Measurements from ENCODE around the gene PTPRD. TPM values are rescaled to one million over a fixed set of nuclear protein-coding genes. Genes with fewer than 3 reads are reported as not detected.

PTPRD gene
- total RNA-seq, 2 experiments from 2014 or later: not detected

DNA sequence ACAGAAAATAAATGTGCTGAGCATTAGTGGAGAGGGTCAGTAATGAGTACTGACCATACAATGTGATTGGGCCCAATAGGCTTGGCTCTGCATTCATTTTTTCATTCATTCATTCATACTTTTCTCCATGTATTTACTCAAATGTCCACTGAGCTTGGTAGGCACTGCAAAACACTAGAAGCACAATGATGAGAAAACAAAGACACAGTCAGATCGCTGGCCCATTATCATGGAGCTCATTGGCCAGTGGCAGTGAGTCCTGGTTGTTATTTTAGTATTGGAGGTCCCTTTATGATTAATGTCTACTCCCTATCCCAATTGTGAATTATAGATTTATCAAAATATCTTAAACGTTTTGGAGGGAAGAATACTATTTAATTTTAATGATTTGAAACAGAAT lies 1733.5 kb downstream of the PTPRD start:
- H3K4me3 Mint-ChIP-seq: no peak overlapping the region
- H3K27me3 Mint-ChIP-seq (ENCODE audit: low read depth): peaks cover 6% of the 10 kb centered on the region
- no peak overlapping the region for H3K27ac Mint-ChIP-seq
- CTCF ChIA-PET: interaction anchor here (0.7 to 1.1 kb wide), 2 partner anchors 17 to 54 kb away, joined by 3 read pairs; no protein-coding TSS in a partner anchor
- no peaks in the 10 kb centered on the region for H3K36me3 Mint-ChIP-seq (ENCODE audit: low read depth)
- DNase-seq: no peak
- H3K4me1 Mint-ChIP-seq (ENCODE audit: low read depth): no peaks in the 10 kb centered on the region
- intact Hi-C loops (cut with micrococcal nuclease): no loop called here
- no peaks in the 10 kb centered on the region for H3K9me3 Mint-ChIP-seq

DNA sequence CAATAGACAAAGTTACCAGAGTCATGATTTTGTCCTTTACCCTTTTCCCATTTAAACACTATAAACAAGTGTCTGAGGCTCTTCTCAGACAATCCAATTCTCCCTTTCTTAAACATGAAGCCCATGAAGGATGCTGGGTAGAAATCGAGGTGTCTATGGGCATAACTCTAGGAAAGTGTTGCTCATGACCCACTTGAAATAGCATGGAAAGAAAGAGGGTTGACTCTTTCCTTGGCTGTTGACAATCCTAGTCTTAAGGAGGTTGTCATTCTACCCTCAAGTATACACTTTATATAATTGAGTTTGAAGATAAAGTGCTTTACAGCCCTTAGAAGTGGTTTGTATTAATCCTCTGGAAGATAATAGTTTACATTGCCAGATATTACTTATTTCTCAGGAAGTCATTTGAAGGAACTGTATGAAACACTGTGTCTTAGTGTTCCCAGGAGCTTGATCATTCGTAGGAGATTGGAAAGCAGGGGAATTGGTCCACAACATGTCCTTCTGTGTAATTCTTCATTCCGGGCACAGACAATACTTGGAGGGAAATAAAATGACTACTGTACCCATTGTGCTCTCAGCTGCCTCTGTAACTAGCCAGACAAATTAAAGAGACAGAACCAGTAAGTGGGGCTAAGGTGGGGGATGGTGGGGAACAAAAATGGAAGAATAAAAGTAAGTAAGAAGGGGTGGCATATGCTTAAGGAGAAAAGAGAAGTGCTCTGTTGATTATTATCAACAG lies 1734.9 kb downstream of the PTPRD start:
- no peak for DNase-seq
- Mint-ChIP-seq H3K4me3 (no peak overlapping the region), H3K27me3 (ENCODE audit: low read depth) (peaks cover 6% of the 10 kb centered on the region), H3K9me3 (no peaks in the 10 kb centered on the region), H3K36me3 (ENCODE audit: low read depth) (no peaks in the 10 kb centered on the region), H3K27ac (no peak overlapping the region), H3K4me1 (ENCODE audit: low read depth) (no peaks in the 10 kb centered on the region)
- CTCF ChIA-PET: no interaction called here
- intact Hi-C loops (cut with micrococcal nuclease): no loop called here

DNA sequence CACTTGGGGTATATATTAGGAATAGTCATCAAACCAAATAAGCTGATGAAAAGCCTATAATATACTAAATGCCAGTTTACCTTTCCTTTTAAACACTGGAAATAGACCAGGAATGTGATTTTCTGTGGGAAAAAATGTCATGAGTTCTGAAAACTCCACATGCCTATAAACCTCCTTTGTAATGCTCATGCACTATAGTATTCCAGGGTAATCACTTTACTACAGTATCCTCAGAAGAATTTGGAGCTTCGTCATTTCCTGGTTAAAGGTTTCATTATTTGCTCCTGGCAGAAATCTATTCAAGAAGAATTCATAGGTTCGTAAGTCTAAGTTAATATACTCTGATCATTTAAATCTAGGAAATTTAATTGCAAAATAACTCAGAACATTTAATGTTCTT lies 1736.5 kb downstream of the PTPRD start:
- Mint-ChIP-seq H3K9me3 (no peaks in the 10 kb centered on the region), H3K36me3 (ENCODE audit: low read depth) (no peaks in the 10 kb centered on the region), H3K4me1 (ENCODE audit: low read depth) (no peaks in the 10 kb centered on the region), H3K27ac (no peak overlapping the region), H3K27me3 (ENCODE audit: low read depth) (peaks cover under 1% of the 10 kb centered on the region), H3K4me3 (no peak overlapping the region)
- intact Hi-C loops (cut with micrococcal nuclease): no loop called here
- CTCF ChIA-PET: no interaction called here
- DNase-seq: no peak

DNA sequence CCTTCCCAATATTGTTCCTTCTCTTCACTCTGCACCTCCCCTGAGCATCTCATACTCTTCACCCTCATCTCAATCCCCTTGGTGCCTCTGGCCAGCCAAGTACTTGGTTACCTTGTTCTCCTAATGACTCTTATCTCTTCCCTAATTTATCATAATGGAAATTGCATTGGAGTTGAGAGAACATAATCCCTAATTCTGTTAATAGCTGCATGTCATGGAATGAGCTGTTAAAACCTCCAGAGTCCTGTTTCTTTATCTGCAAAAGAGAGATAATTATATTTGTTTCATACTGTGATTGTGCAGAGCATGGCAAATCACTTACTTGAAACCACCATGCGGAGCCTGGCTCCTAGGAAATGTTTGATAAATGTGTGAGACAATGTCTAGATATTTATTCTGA lies 1738.3 kb downstream of the PTPRD start:
- H3K27me3 Mint-ChIP-seq (ENCODE audit: low read depth): no peaks in the 10 kb centered on the region
- H3K4me1 Mint-ChIP-seq (ENCODE audit: low read depth): no peaks in the 10 kb centered on the region
- intact Hi-C loops (cut with micrococcal nuclease): no loop called here
- no peak overlapping the region for H3K4me3 Mint-ChIP-seq
- H3K9me3 Mint-ChIP-seq: no peaks in the 10 kb centered on the region
- H3K36me3 Mint-ChIP-seq (ENCODE audit: low read depth): no peaks in the 10 kb centered on the region
- CTCF ChIA-PET: no interaction called here
- no peak overlapping the region for H3K27ac Mint-ChIP-seq
- no peak for DNase-seq

DNA sequence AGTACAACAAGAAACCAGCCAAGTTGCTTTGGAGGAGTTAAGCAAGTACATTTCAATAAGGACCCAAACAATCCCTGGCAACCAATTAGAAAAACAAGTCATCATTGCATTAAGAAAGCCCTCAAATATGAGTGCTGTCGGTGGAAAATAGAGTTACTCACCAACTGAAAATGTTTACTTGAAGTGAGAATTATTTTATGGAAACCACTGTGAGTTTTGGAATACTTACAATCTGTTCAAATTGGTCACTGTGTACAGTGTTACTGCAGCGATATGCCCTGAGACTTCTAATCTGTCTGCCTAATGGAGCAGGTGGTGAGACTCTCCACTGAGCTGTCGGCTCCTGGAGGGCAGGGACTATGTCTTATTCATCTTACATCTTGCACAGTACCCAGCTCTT lies 1740.0 kb downstream of the PTPRD start:
- intact Hi-C loops (cut with micrococcal nuclease): no loop called here
- no peaks in the 10 kb centered on the region for H3K4me1 Mint-ChIP-seq (ENCODE audit: low read depth)
- no peaks in the 10 kb centered on the region for H3K9me3 Mint-ChIP-seq
- CTCF ChIA-PET: no interaction called here
- H3K4me3 Mint-ChIP-seq: no peak overlapping the region
- H3K27ac Mint-ChIP-seq: no peak overlapping the region
- no peaks in the 10 kb centered on the region for H3K36me3 Mint-ChIP-seq (ENCODE audit: low read depth)
- no peak for DNase-seq
- H3K27me3 Mint-ChIP-seq (ENCODE audit: low read depth): no peaks in the 10 kb centered on the region

DNA sequence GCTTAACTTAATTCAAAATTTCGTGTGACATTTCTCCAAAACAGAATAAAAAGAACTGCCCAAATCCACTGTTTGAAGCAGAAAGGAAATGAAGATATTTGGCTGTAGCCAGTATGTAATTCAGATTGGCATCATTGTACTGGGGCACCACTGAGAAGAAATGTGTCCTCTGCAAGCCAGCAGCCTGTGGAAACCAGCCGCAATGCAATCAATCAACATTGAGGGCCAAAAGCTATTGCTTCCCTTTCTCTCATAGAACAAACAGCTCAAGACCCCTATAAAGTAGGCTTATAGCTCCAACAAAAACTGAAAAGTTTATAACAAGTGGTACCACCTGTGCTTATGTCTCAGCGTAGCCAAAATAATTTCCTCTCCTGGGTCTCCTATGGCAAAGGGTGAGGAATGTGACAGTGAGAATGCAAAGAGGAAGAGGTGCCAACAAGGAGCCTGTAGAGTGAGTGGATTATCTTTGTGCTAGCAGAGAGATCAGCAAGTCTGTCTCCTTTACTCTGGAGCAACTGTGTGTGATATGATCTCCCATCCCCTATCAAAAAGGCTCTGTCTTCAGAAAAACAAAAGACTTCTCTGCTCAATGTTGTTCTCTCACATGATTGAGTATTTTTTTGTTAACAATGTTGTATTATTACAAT lies 1740.9 kb downstream of the PTPRD start:
- Mint-ChIP-seq H3K36me3 (ENCODE audit: low read depth) (no peaks in the 10 kb centered on the region), H3K9me3 (no peaks in the 10 kb centered on the region), H3K27me3 (ENCODE audit: low read depth) (peaks cover 3% of the 10 kb centered on the region), H3K4me3 (no peak overlapping the region), H3K27ac (no peak overlapping the region), H3K4me1 (ENCODE audit: low read depth) (no peaks in the 10 kb centered on the region)
- no peak for DNase-seq
- CTCF ChIA-PET: interaction anchor here (0.8 kb wide), 1 partner anchor 10 kb away, joined by 3 read pairs; no protein-coding TSS in a partner anchor
- intact Hi-C loops (cut with micrococcal nuclease): no loop called here

DNA sequence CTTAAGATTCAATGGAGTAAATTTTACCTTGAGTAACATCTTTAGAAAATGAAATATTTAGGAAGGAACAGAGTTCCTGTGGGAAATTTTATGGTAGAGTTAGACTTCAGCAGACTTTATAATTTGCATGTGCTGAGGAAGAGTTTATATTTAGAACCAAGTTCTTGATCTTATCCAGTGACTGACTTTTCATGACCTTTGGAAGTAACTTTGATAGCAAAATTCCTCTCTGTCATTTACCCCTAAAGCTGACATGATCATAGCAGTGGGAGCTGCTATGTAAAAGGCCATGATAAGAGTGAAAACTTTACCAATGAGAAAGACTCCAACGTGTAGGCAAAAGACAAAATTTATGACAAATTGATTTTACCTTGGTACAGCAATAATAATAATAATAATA lies 1741.4 kb downstream of the PTPRD start:
- H3K36me3 Mint-ChIP-seq (ENCODE audit: low read depth): no peaks in the 10 kb centered on the region
- CTCF ChIA-PET: interaction anchor here (0.8 kb wide), 1 partner anchor 10 kb away, joined by 3 read pairs; no protein-coding TSS in a partner anchor

DNA sequence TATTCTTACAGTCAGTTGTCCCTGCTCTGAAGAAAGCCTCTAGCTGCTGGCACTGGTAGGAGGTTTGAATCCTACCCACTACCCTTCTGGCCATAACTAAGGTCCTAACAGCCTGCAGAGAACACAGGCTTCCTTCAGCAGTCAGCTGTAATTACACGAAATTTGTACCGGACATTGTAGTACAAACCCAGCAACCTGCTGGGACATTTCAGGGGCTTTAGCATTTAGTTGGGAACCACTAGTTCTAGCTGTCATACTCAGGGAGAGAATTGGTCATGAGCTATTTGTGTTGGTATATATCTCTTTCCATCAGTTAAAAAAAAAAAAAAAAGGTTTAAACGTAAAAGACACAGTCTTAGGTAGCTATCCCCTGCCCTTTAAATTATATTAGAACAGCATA lies 1743.0 kb downstream of the PTPRD start:
- Mint-ChIP-seq H3K4me1 (ENCODE audit: low read depth) (no peaks in the 10 kb centered on the region), H3K9me3 (no peaks in the 10 kb centered on the region), H3K4me3 (no peak overlapping the region), H3K27me3 (ENCODE audit: low read depth) (peaks cover 3% of the 10 kb centered on the region), H3K27ac (no peak overlapping the region), H3K36me3 (ENCODE audit: low read depth) (no peaks in the 10 kb centered on the region)
- DNase-seq: no peak
- CTCF ChIA-PET: no interaction called here
- intact Hi-C loops (cut with micrococcal nuclease): no loop called here

More for the DNA sequence above, 1741.4 kb downstream of the PTPRD start:
- no peaks in the 10 kb centered on the region for H3K9me3 Mint-ChIP-seq
- no peak for DNase-seq
- H3K27ac Mint-ChIP-seq: no peak overlapping the region
- no peaks in the 10 kb centered on the region for H3K4me1 Mint-ChIP-seq (ENCODE audit: low read depth)
- intact Hi-C loops (cut with micrococcal nuclease): no loop called here
- H3K4me3 Mint-ChIP-seq: no peak overlapping the region
- H3K27me3 Mint-ChIP-seq (ENCODE audit: low read depth): peaks cover 3% of the 10 kb centered on the region

DNA sequence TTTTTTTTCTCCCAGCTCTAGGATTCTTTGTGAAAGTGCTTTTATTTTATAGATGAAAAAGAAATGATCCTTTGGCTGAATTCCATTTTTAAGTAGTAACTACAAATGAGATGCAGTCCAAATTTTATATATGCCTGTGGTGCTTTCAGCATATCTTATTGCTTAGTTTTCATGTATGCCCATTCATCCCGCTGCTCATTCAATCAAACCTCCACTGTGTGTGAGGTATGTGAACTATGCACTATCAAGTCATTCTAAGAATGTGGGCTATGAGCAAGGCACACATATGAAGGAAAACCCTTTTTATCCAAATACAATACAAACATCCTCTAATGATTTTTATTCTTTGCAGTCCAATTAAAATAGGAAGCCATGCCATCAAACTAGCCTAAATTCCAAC lies 1744.2 kb downstream of the PTPRD start:
- DNase-seq: no peak
- peaks cover 3% of the 10 kb centered on the region for H3K27me3 Mint-ChIP-seq (ENCODE audit: low read depth)
- H3K4me1 Mint-ChIP-seq (ENCODE audit: low read depth): no peaks in the 10 kb centered on the region
- H3K9me3 Mint-ChIP-seq: no peaks in the 10 kb centered on the region
- no peak overlapping the region for H3K27ac Mint-ChIP-seq
- CTCF ChIA-PET: no interaction called here
- H3K4me3 Mint-ChIP-seq: no peak overlapping the region
- intact Hi-C loops (cut with micrococcal nuclease): no loop called here
- no peaks in the 10 kb centered on the region for H3K36me3 Mint-ChIP-seq (ENCODE audit: low read depth)

DNA sequence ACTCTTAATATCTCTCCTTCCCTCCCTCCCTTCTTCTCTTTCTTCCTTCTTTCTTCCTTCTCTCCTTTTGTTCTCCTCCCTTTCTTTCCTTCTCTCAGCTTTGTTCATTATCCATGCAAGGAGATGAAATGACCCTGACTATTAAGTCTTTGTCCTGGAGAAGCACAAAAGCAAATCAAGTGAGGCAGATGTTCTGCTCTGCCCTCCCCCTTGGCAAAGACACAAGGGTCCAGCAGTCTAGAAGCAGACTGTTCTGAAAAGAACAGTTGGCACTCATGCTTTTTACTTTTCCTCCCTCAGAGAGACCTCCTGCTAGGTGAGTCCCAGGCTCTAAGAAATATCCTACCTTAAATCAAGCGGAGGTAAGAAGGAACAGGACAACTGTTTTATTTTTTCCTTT lies 1745.7 kb downstream of the PTPRD start:
- Mint-ChIP-seq H3K27me3 (ENCODE audit: low read depth) (peaks cover 6% of the 10 kb centered on the region), H3K4me1 (ENCODE audit: low read depth) (no peaks in the 10 kb centered on the region), H3K27ac (no peak overlapping the region), H3K9me3 (no peaks in the 10 kb centered on the region), H3K4me3 (no peak overlapping the region), H3K36me3 (ENCODE audit: low read depth) (no peaks in the 10 kb centered on the region)
- intact Hi-C loops (cut with micrococcal nuclease): no loop called here
- CTCF ChIA-PET: no interaction called here
- DNase-seq: no peak

DNA sequence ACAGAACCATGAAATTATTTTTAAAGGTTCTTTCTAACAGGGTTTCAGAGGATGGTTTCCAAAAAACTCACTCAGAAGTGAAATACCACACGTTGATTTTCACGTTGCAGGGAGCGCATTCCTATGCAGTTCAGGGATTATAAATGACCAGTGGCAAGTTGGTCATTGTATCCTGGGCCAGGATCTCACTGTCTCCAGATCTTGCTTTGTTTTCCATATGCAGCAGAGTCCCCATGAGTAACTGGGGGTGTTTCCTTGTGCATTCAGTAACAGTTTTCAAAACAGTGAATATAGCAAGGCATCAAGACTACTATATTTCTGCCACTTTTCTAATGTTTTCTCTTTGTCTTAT lies 1748.3 kb downstream of the PTPRD start:
- Mint-ChIP-seq H3K4me1 (ENCODE audit: low read depth) (no peaks in the 10 kb centered on the region), H3K27me3 (ENCODE audit: low read depth) (peaks cover 17% of the 10 kb centered on the region), H3K9me3 (no peaks in the 10 kb centered on the region), H3K27ac (no peak overlapping the region), H3K4me3 (no peak overlapping the region), H3K36me3 (ENCODE audit: low read depth) (no peaks in the 10 kb centered on the region)
- no peak for DNase-seq
- CTCF ChIA-PET: no interaction called here
- intact Hi-C loops (cut with micrococcal nuclease): no loop called here

DNA sequence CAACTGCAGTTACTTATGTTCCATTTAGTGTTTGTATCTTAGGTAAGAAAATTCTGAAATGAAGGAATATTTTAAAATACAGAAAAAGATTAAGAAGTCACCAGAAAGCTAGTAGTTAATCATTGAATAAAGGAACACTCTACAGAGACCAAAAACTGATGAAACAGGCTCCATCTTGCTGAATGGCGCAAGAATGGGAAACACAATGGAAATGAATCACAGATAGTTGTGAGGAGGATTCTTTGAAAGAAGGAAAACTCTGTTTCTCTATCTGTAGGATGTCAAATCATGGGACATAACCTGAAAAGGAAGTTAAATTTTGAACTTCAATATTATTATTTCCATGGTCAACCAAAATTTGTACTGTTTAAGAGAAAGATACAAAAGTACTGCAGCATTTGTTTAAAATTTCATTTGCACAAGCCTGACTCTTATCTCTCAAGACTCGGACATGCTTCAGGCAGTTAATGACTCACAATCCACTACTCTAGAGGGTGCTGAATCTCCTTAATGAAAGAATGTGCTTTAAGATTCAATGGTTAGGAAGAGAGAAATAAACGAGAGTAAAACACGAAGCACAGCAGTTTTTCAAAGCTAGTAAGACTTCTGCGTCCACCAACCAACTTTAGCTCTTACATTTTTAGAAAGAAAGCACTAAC lies 1748.8 kb downstream of the PTPRD start:
- Mint-ChIP-seq H3K4me1 (ENCODE audit: low read depth) (no peaks in the 10 kb centered on the region), H3K4me3 (no peak overlapping the region), H3K27ac (no peak overlapping the region)

DNA sequence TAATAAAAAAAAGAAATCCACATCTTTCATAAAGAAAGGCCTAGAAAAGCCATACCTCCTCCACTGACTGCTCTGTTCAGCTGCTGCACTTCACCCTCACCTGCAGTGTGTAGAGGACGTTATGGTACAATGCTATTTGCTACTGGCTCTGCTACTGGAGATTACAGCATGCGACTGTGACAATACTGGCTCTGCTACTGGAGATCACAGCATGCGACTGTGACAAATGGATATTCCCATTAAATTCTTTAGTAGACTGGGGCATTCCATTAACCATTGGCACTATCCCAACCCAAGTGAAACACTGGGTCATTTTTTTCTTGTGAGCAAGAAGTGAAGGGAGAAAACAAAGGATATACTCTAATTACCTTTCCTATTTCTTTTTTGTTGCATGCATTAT lies 1749.7 kb downstream of the PTPRD start:
- intact Hi-C loops (cut with micrococcal nuclease): no loop called here
- Mint-ChIP-seq H3K27me3 (ENCODE audit: low read depth) (peaks cover 28% of the 10 kb centered on the region), H3K27ac (no peak overlapping the region), H3K9me3 (no peaks in the 10 kb centered on the region), H3K4me1 (ENCODE audit: low read depth) (peaks cover 7% of the 10 kb centered on the region), H3K4me3 (no peak overlapping the region), H3K36me3 (ENCODE audit: low read depth) (no peaks in the 10 kb centered on the region)
- CTCF ChIA-PET: no interaction called here
- no peak for DNase-seq

More for the DNA sequence above, 1748.8 kb downstream of the PTPRD start:
- CTCF ChIA-PET: no interaction called here
- no peak for DNase-seq
- intact Hi-C loops (cut with micrococcal nuclease): no loop called here
- no peaks in the 10 kb centered on the region for H3K36me3 Mint-ChIP-seq (ENCODE audit: low read depth)
- no peaks in the 10 kb centered on the region for H3K9me3 Mint-ChIP-seq
- H3K27me3 Mint-ChIP-seq (ENCODE audit: low read depth): peaks cover 21% of the 10 kb centered on the region

Measured in activated naive CD4-positive, alpha-beta T cell treated with anti-CD3 and anti-CD28 coated beads for 36 hours (primary cell).